Heart left ventricle (tissue), 13 donors: ENCODE measurements around the gene ZBTB26.

Source experiments
- POLR2A ChIP-seq, 2 donors: fragments of 450-650 bp; IDR thresholded peaks; one replicate each; pipeline ENCODE4 v1.6.1; 2017; ENCODE audit warnings: antibody characterized with exemption in 2 of 2, mild to moderate bottlenecking in 2 of 2, moderate library complexity in 2 of 2
- TF ChIP-seq, protein P1 (sequence below), 12 donors: fragments of 200-600 bp; sonication (generic) in 4 of 12; IDR thresholded peaks; one replicate each; pipeline versions ENCODE4 v1.5.0 to v1.8.0; 2018 to 2022; ENCODE audit warnings: antibody characterized with exemption in 12 of 12, mild to moderate bottlenecking in 5 of 12
- donor health status: ischemic (EF 13 %, LVEDD 7.1; RV severe dilation, severe dysfunction).
- donor health status: DM: no; HTN: yes; CAD: no.
- donor health status: DM: no; HTN: no; CAD: no.
- donor health status: ischemic (EF 25% LVEDD 6.9; RV normal size, moderate dysfunction).
- donor health status: ischemic (EF 25% LVEDD 5.7; RV mildly dilated, moderate dysfunction).
- donor health status: ischemic (EF 35%, LVEDD 5.7; RV mildly dilated, moderate dysfunction).
- donor health status: nonischemic (EF 11% LVEDD 7.7; RV severe dilation, severe dysfunction).
- donor health status: DM: yes; HTN: yes; CAD: no.
- donor health status: PGD.
- donor health status: ischemic (EF 29% LVEDD 5.4; RV normal size, mild dysfunction).
- donor health status: nonischemic (EF 23%, LVEDD 6.1; RV moderate dilation, normal function).

DNA sequence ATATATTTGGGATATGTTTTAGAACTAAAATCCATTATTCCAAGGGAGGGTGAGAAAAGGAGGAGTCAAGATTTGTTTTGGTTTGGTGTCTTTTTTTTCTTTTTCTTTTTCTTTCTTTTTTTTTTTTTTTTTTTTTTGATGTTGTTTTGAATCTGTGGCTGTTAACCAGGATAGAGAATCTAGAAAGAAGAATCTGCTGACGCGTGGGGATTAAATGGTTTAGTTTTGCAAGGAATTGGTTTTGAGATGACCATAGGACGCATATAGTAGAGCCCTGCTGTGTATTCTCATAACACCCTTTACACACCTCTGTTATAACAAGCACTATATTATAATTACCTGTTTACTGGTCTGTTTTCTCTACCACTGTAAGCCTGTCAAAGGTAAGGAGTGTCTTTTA is 19.0 kb upstream of the ZBTB26 start:
- TF ChIP-seq, protein P1, sequence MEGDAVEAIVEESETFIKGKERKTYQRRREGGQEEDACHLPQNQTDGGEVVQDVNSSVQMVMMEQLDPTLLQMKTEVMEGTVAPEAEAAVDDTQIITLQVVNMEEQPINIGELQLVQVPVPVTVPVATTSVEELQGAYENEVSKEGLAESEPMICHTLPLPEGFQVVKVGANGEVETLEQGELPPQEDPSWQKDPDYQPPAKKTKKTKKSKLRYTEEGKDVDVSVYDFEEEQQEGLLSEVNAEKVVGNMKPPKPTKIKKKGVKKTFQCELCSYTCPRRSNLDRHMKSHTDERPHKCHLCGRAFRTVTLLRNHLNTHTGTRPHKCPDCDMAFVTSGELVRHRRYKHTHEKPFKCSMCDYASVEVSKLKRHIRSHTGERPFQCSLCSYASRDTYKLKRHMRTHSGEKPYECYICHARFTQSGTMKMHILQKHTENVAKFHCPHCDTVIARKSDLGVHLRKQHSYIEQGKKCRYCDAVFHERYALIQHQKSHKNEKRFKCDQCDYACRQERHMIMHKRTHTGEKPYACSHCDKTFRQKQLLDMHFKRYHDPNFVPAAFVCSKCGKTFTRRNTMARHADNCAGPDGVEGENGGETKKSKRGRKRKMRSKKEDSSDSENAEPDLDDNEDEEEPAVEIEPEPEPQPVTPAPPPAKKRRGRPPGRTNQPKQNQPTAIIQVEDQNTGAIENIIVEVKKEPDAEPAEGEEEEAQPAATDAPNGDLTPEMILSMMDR (IDR thresholded peaks at IDR 0.05) = no peak
- TF ChIP-seq POLR2A (IDR thresholded peaks at IDR 0.05) = no peak
